H1 (cell line): Measurements from ENCODE around the gene KCNC3. TPM values are rescaled to one million over a fixed set of nuclear protein-coding genes. Genes with fewer than 3 reads are reported as not detected.

Source experiments
- CTCF ChIA-PET: fragments of 300-600 bp; sonication (Branson Sonifier 250); formaldehyde crosslinking; loops from one replicate; lab custom pipeline; 2021; ENCODE audit not compliant: partially characterized antibody; lab: Charles Lee
- POLR2A ChIA-PET: fragments of 300-600 bp; sonication (Branson Sonifier 250); formaldehyde crosslinking; loops from one replicate; lab custom pipeline; 2021; ENCODE audit warnings: inconsistent platforms; ENCODE audit not compliant: partially characterized antibody; lab: Charles Lee
- DNase-seq, 2 experiments: peaks; one replicate each; pipeline versions ENCODE4 v3.0.0 to v3.0.0-alpha.2; 2010 to 2022; ENCODE audit warnings: low spot score in 2 of 2, low read depth in 1 of 2, mixed read lengths in 1 of 2
- FAIRE-seq: peaks from 2 replicates; lab custom pipeline; 2011; peaks lifted over from hg19 to GRCh38; lab: Jason Lieb, UNC
- H2AFZ ChIP-seq: 2 replicates; pipeline ENCODE4 v1.8.1; 2012; ENCODE audit warnings: low read length, inconsistent platforms
- H2AK5ac ChIP-seq: 2 replicates; pipeline ENCODE4 v1.6.1; 2013; ENCODE audit warnings: low read depth, low read length
- H2BK120ac ChIP-seq: replicated peaks from 2 replicates; pipeline ENCODE3; 2013; ENCODE audit warnings: low read depth, low read length, inconsistent platforms
- H2BK12ac ChIP-seq: 2 replicates; pipeline ENCODE4 v1.6.1; 2013; ENCODE audit warnings: low read depth, low read length
- H2BK15ac ChIP-seq: 2 replicates; pipeline ENCODE4 v1.6.1; 2013; ENCODE audit warnings: low read length
- H2BK20ac ChIP-seq: 2 replicates; pipeline ENCODE4 v1.6.1; 2013; ENCODE audit warnings: low read length
- H2BK5ac ChIP-seq: 2 replicates; pipeline ENCODE4 v1.6.1; 2013; ENCODE audit warnings: low read depth, low read length
- H3K14ac ChIP-seq: 2 replicates; pipeline ENCODE4 v1.6.1; 2013; ENCODE audit warnings: inconsistent platforms; ENCODE audit not compliant: insufficient read length
- H3K18ac ChIP-seq: 2 replicates; pipeline ENCODE4 v1.6.1; 2013; ENCODE audit warnings: low read length; ENCODE audit errors: extremely low read depth
- H3K23ac ChIP-seq: 2 replicates; pipeline ENCODE4 v1.6.1; 2013; ENCODE audit warnings: inconsistent platforms; ENCODE audit not compliant: insufficient read length
- H3K23me2 ChIP-seq: 2 replicates; pipeline ENCODE4 v1.6.1; 2013; ENCODE audit warnings: low read depth, low read length
- H3K27ac ChIP-seq: 2 replicates; pipeline ENCODE4 v1.6.1; 2011; ENCODE audit warnings: low read depth, low read length, inconsistent platforms
- H3K27me3 ChIP-seq, 4 experiments: replicated peaks in 1 of 4; 1 replicate in 1 of 4; 2 replicates in 3 of 4; pipeline versions ENCODE4 v1.6.1 to v1.8.1; 2011 to 2013; ENCODE audit warnings: low read length in 3 of 4, mild to moderate bottlenecking in 3 of 4, inconsistent platforms in 2 of 4, mixed read lengths in 2 of 4, moderate library complexity in 1 of 4; ENCODE audit not compliant: control insufficient read depth in 3 of 4, insufficient read depth in 3 of 4; ENCODE audit errors: extremely low read depth in 1 of 4
- H3K36me3 ChIP-seq, 4 experiments: 2 replicates each; pipeline versions ENCODE4 v1.6.1 to v1.8.1; 2011 to 2013; ENCODE audit warnings: mild to moderate bottlenecking in 4 of 4, low read length in 3 of 4, moderate library complexity in 2 of 4, control low read depth in 1 of 4, inconsistent platforms in 1 of 4; ENCODE audit not compliant: insufficient read depth in 4 of 4, control insufficient read depth in 2 of 4
- H3K4ac ChIP-seq: replicated peaks from 2 replicates; pipeline ENCODE3; 2013; ENCODE audit warnings: low read length, low read depth, mixed read lengths, inconsistent platforms; ENCODE audit not compliant: insufficient read length
- H3K4me1 ChIP-seq, 4 experiments: replicated peaks in 1 of 4; 1 replicate in 1 of 4; 2 replicates in 3 of 4; pipeline versions ENCODE4 v1.6.1 to v1.8.1; 2011 to 2013; ENCODE audit warnings: low read length in 3 of 4, inconsistent platforms in 2 of 4, mixed read lengths in 1 of 4; ENCODE audit not compliant: insufficient read depth in 4 of 4, control insufficient read depth in 3 of 4
- H3K4me2 ChIP-seq, 2 experiments: 2 replicates each; pipeline versions ENCODE4 v1.6.1 to v1.8.1; 2011 to 2013; ENCODE audit warnings: low read depth in 2 of 2, low read length in 2 of 2, control low read depth in 1 of 2, inconsistent platforms in 1 of 2, mild to moderate bottlenecking in 1 of 2; ENCODE audit not compliant: insufficient read depth in 1 of 2
- H3K4me3 ChIP-seq, 4 experiments: fragments of 200-600, 300-600 bp in 1 of 4; sonication (generic), shearing (Covaris generic), sonication (Bioruptor Twin) in 1 of 4; 2 replicates each; pipeline versions ENCODE4 v1.5.1 to v1.8.1; 2011 to 2016; ENCODE audit warnings: low read length in 4 of 4, low read depth in 3 of 4, control low read depth in 2 of 4, inconsistent platforms in 2 of 4, mild to moderate bottlenecking in 2 of 4, mixed read lengths in 1 of 4, moderate library complexity in 1 of 4; ENCODE audit not compliant: insufficient read depth in 2 of 4; ENCODE audit errors: extremely low read depth in 1 of 4
- H3K56ac ChIP-seq: replicated peaks from 2 replicates; pipeline ENCODE3; 2013; ENCODE audit warnings: low read depth, mild to moderate bottlenecking, mixed read lengths, low read length, inconsistent platforms; ENCODE audit not compliant: insufficient read length
- H3K79me1 ChIP-seq: 2 replicates; pipeline ENCODE4 v1.6.1; 2013; ENCODE audit warnings: low read depth, low read length, control low read depth
- H3K79me2 ChIP-seq, 2 experiments: 2 replicates each; pipeline versions ENCODE4 v1.6.1 to v1.8.1; 2012 to 2013; ENCODE audit warnings: low read length in 2 of 2, mild to moderate bottlenecking in 2 of 2, inconsistent platforms in 1 of 2; ENCODE audit not compliant: insufficient read depth in 2 of 2, control insufficient read depth in 1 of 2
- H3K9ac ChIP-seq, 4 experiments: replicated peaks in 1 of 4; 1 replicate in 1 of 4; 2 replicates in 3 of 4; pipeline versions ENCODE4 v1.6.1 to v1.8.1; 2011 to 2013; ENCODE audit warnings: low read depth in 3 of 4, low read length in 3 of 4, control low read depth in 2 of 4, mild to moderate bottlenecking in 2 of 4, moderate library complexity in 2 of 4, inconsistent platforms in 1 of 4; ENCODE audit errors: extremely low read depth in 1 of 4
- H3K9me3 ChIP-seq, 2 experiments: 2 replicates each; pipeline versions ENCODE4 v1.6.1 to v1.8.1; 2012 to 2013; ENCODE audit warnings: mild to moderate bottlenecking in 2 of 2, moderate library complexity in 2 of 2, control low read depth in 1 of 2, inconsistent platforms in 1 of 2, low read depth in 1 of 2, low read length in 1 of 2, mixed read lengths in 1 of 2; ENCODE audit not compliant: insufficient read depth in 2 of 2
- H4K20me1 ChIP-seq, 2 experiments: replicated peaks in 1 of 2; 2 replicates each; pipeline versions ENCODE3 to v1.8.1; 2011 to 2013; ENCODE audit warnings: inconsistent platforms in 2 of 2, low read length in 2 of 2, mild to moderate bottlenecking in 1 of 2; ENCODE audit not compliant: insufficient read depth in 2 of 2, control insufficient read depth in 1 of 2
- H4K5ac ChIP-seq: 2 replicates; pipeline ENCODE4 v1.6.1; 2013; ENCODE audit warnings: low read length, low read depth, mixed read lengths, inconsistent platforms; ENCODE audit not compliant: insufficient read length
- H4K8ac ChIP-seq: 2 replicates; pipeline ENCODE4 v1.8.0; 2013; ENCODE audit warnings: mild to moderate bottlenecking, moderate library complexity, low read length, inconsistent platforms; ENCODE audit not compliant: insufficient read depth; ENCODE audit errors: extremely low read depth
- H4K91ac ChIP-seq: replicated peaks from 2 replicates; pipeline ENCODE3; 2013; ENCODE audit warnings: low read length, mixed read lengths, inconsistent platforms; ENCODE audit not compliant: insufficient read length
- ATF3 ChIP-seq: IDR thresholded peaks from 2 replicates; pipeline ENCODE4 v1.6.1; 2011; ENCODE audit warnings: low read depth, mild to moderate bottlenecking, low read length; ENCODE audit not compliant: insufficient read depth
- WGBS, 2 experiments: shearing (Covaris generic) in 1 of 2; methylation state at CpG; one replicate each; pipeline versions ENCODE4 v1.1.6 to v1.1.7; 2013 to 2015; ENCODE audit warnings: low lambda C conversion rate in 2 of 2, mixed read lengths in 2 of 2, inconsistent platforms in 1 of 2, low coverage in 1 of 2, missing lambda C conversion rate in 1 of 2; ENCODE audit not compliant: insufficient replicate concordance in 2 of 2, insufficient coverage in 1 of 2, insufficient read length in 1 of 2; ENCODE audit errors: extremely low coverage in 1 of 2, missing lambda C conversion rate in 1 of 2; 5-methylcytosine and 5-hydroxymethylcytosine counted together
- polyA plus RNA-seq, 7 experiments: library from polyadenylated mRNA; depleted of rRNA in 3 of 7; stranded (reverse) in 5 of 7; unstranded in 2 of 7; fragments of >200 nt in 5 of 7; fragments of 200-250 nt in 2 of 7; gene quantifications; 1 replicate in 5 of 7; 2 replicates in 1 of 7; 4 replicates in 1 of 7; pipeline versions ENCODE4 v1.2.1 to v1.2.3, GENCODE V29; 2011 to 2013; ENCODE audit warnings: missing spikeins in 2 of 7, mixed read lengths in 2 of 7
- total RNA-seq: library from RNA; stranded (reverse); fragmentation: NEBNext Ultra II Directional; extraction: Animal tissue kit (Norgen Biotek cat#: 25700); gene quantifications from 2 replicates; pipeline ENCODE4 v1.2.1, GENCODE V29; 2021

Gene KCNC3
- total and polyA plus RNA-seq, 2 of the 8 experiments (the other 6 are each of a cell fraction or from before 2014, with no cell fraction given): 3.9 to 7.2 TPM

GRCh38 chr19:50268041-50268440, 61.1 kb downstream of the KCNC3 start:
- no peak for FAIRE-seq
- CTCF ChIA-PET: interaction anchor here (1.2 to 7.8 kb wide), 5 partner anchors 12 to 212 kb away, joined by 3 to 51 read pairs (median 5); no protein-coding TSS in a partner anchor
- no peak for TF ChIP-seq ATF3

More at GRCh38 chr19:50268041-50268440, 61.1 kb downstream of the KCNC3 start:
- Histone ChIP-seq H2BK120ac (no peak overlapping the region), H3K23me2 (no peaks in the 10 kb centered on the region), H2AFZ (no peak overlapping the region), H2BK5ac (no peak overlapping the region), H3K4me1 (peaks cover 0 to 6% (median 0%) of the 10 kb centered on the region in 4 experiments; a peak in 1 of 7 replicates), H3K79me1 (no peaks in the 10 kb centered on the region), H2BK20ac (no peak overlapping the region), H3K79me2 (no peaks in the 10 kb centered on the region), H3K4ac (no peak overlapping the region), H3K27me3 (no peaks in the 10 kb centered on the region), H4K91ac (no peak overlapping the region), H3K4me3 (no peak overlapping the region), H3K9me3 (no peaks in the 10 kb centered on the region), H3K18ac (no peak overlapping the region), H2BK15ac (no peak overlapping the region), H2AK5ac (0 out of 2 replicates have a peak overlapping the region, but pooled peaks have one; percentile 24), H3K27ac (no peak overlapping the region), H2BK12ac (no peak overlapping the region), H3K14ac (no peak overlapping the region), H4K8ac (no peak overlapping the region), H4K20me1 (peaks cover 0 to 1% of the 10 kb centered on the region in 2 experiments), H3K56ac (no peak overlapping the region), H3K36me3 (peaks cover 0 to 16% (median 6%) of the 10 kb centered on the region in 4 experiments; a peak in 5 of 8 replicates), H3K4me2 (no peak overlapping the region), H3K9ac (no peak overlapping the region), H4K5ac (no peak overlapping the region), H3K23ac (no peak overlapping the region)
- 96% methylated on average over 13 of the region's 13 CpGs; no CpG with 5 or more reads in 1 of the 2 experiments for WGBS, 2 experiments
- DNase-seq: no peak
- POLR2A ChIA-PET: interaction anchor here (1.1 kb wide), 1 partner anchor 58 kb away, joined by 3 read pairs; no protein-coding TSS in a partner anchor
